Activated B cell treated with CpG ODN at 0.5 μM for 24 hours (primary cell): ENCODE measurements around the gene WASF3. TPM values are rescaled to one million over a fixed set of nuclear protein-coding genes. Genes with fewer than 3 reads are reported as not detected.

ENCODE experiments used
- ATAC-seq: fragments of 200-7000 bp; cut with Tn5 transposase; one replicate; pipeline ENCODE4 v1.10.0; 2021; ENCODE audit warnings: low read depth, mild to moderate bottlenecking, moderate library complexity
- CTCF ChIA-PET: fragments of 350-600 bp; sonication (Branson Sonifier 250); formaldehyde crosslinking; loops from one replicate; lab custom pipeline; 2021; ENCODE audit warnings: antibody characterized with exemption; lab: Charles Lee
- POLR2A ChIA-PET: fragments of 350-600 bp; sonication (Branson Sonifier 250); formaldehyde crosslinking; loops from one replicate; lab custom pipeline; 2021; ENCODE audit warnings: antibody characterized with exemption; lab: Charles Lee
- DNase-seq: peaks from one replicate; pipeline ENCODE4 v3.0.0; 2022
- H3K27ac Mint-ChIP-seq: one replicate; pipeline ENCODE4 v1.8.0; 2020; ENCODE audit warnings: mixed read lengths
- H3K27me3 Mint-ChIP-seq: one replicate; pipeline ENCODE4 v1.8.0; 2021; ENCODE audit warnings: mixed read lengths
- H3K36me3 Mint-ChIP-seq: one replicate; pipeline ENCODE4 v1.8.0; 2021; ENCODE audit warnings: low read depth, mixed read lengths
- H3K4me1 Mint-ChIP-seq: one replicate; pipeline ENCODE4 v1.8.0; 2021; ENCODE audit warnings: mixed read lengths
- H3K4me3 Mint-ChIP-seq: one replicate; pipeline ENCODE4 v1.8.0; 2020; ENCODE audit warnings: mild to moderate bottlenecking, mixed read lengths
- H3K9me3 Mint-ChIP-seq: one replicate; pipeline ENCODE4 v1.8.0; 2020; ENCODE audit warnings: mixed read lengths
- CTCF ChIP-seq: fragments of 200-600 bp; IDR thresholded peaks from one replicate; pipeline ENCODE4 v1.8.0; 2022; ENCODE audit warnings: antibody characterized with exemption, mild to moderate bottlenecking
- intact Hi-C: fragments of 100-400 bp; cut with micrococcal nuclease; formaldehyde crosslinking; loops from one replicate; pipeline ENCODE4 v1.15.1; 2024
- total RNA-seq: library from RNA; stranded (reverse); gene quantifications from 2 replicates; pipeline ENCODE4 v1.2.3, GENCODE V29; 2022

Gene WASF3
- total RNA-seq = 0.07 and 0.35 TPM in 2 replicates

GRCh38 chr13:26557393-26558073 is at the start of gene WASF3:
TSS of gene WASF3 (plus strand) at chr13:26557683. CDS start at chr13:26642271, 84,588 bp downstream.
- TF ChIP-seq CTCF = no peak
- intact Hi-C loops = no loop called here
- H3K27ac Mint-ChIP-seq = no peak within 1 kb of the TSS
- H3K9me3 Mint-ChIP-seq = peaks cover 9% of the 10 kb centered on the region
- peaks cover 35% of the 10 kb centered on the region for H3K27me3 Mint-ChIP-seq
- ChIA-PET POLR2A (no interaction called here), CTCF (no interaction called here)
- H3K4me1 Mint-ChIP-seq = peaks cover 14% of the 10 kb centered on the region
- ATAC-seq (peak; percentile 92), DNase-seq (peak; percentile 37)
- peak within 1 kb of the TSS; percentile 69 for H3K4me3 Mint-ChIP-seq
- no peaks in the 10 kb centered on the region for H3K36me3 Mint-ChIP-seq

GRCh38 chr13:26508885-26509284 is 48.6 kb upstream of the WASF3 start:
- H3K36me3 Mint-ChIP-seq = no peaks in the 10 kb centered on the region
- no peaks in the 10 kb centered on the region for H3K4me1 Mint-ChIP-seq
- DNase-seq = no peak
- ATAC-seq = no peak
- H3K27me3 Mint-ChIP-seq = peaks cover 4% of the 10 kb centered on the region
- intact Hi-C loops = no loop called here
- ChIA-PET CTCF (no interaction called here), POLR2A (no interaction called here)
- no peak overlapping the region for H3K4me3 Mint-ChIP-seq
- TF ChIP-seq CTCF = no peak
- H3K27ac Mint-ChIP-seq = no peak overlapping the region
- peaks cover 10% of the 10 kb centered on the region for H3K9me3 Mint-ChIP-seq

DNA sequence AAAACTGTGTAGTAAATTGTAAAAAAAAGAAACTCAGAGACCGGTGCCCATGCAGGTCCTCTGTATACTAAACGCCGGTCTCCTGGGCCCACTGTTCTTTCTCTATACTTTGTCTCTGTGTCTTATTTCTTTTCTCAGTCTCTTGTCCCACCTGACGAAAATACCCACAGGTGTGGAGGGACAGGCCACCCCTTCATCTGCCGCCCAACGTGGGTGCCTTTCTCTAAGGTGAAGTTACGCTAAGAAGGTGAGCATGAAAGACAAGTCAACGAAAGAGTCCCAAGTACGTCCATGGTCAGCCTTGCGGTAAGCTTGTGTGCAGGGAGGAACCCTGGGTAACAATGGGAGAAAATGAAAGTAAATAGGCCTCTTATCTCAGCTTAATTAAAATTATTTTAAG is 48.0 kb upstream of the WASF3 start:
- Mint-ChIP-seq H3K27me3 (peaks cover 4% of the 10 kb centered on the region), H3K4me1 (no peaks in the 10 kb centered on the region), H3K4me3 (no peak overlapping the region), H3K36me3 (no peaks in the 10 kb centered on the region), H3K27ac (no peak overlapping the region), H3K9me3 (peaks cover 10% of the 10 kb centered on the region)
- ChIA-PET POLR2A (no interaction called here), CTCF (no interaction called here)
- no peak for ATAC-seq
- no peak for DNase-seq
- intact Hi-C loops = no loop called here
- no peak for TF ChIP-seq CTCF

GRCh38 chr13:26513931-26514330 is 43.6 kb upstream of the WASF3 start:
- TF ChIP-seq CTCF = no peak
- POLR2A ChIA-PET = no interaction called here
- DNase-seq (no peak), ATAC-seq (no peak)
- Mint-ChIP-seq H3K36me3 (no peaks in the 10 kb centered on the region), H3K4me3 (no peak overlapping the region), H3K27me3 (peaks cover 7% of the 10 kb centered on the region), H3K4me1 (no peaks in the 10 kb centered on the region), H3K27ac (no peak overlapping the region), H3K9me3 (peaks cover 9% of the 10 kb centered on the region)
- intact Hi-C loops = no loop called here
- CTCF ChIA-PET = no interaction called here

DNA sequence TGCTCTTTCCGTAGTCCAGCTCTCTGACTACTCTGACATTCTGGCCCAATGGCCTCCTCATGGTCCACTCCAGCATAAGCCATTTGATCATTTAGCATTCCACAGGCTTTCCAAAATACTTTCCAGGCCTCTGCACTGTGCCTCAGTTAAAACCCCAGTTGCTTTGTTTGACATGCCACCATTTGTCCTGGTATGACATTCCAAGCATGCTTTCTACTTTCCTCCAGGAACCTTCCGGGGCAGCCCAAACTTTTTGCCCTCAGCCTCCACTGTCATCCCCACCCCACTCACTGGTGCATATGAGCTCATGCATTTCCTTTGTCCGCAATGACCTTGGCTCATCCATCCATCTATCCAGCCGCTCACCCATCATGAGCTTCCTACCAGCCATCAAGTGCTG is 41.8 kb upstream of the WASF3 start:
- H3K4me3 Mint-ChIP-seq = no peak overlapping the region
- ATAC-seq = no peak
- H3K4me1 Mint-ChIP-seq = no peaks in the 10 kb centered on the region
- CTCF ChIA-PET = no interaction called here
- no peak for DNase-seq
- peaks cover 8% of the 10 kb centered on the region for H3K27me3 Mint-ChIP-seq
- POLR2A ChIA-PET = no interaction called here
- intact Hi-C loops = no loop called here
- H3K36me3 Mint-ChIP-seq = no peaks in the 10 kb centered on the region
- no peak for TF ChIP-seq CTCF
- H3K9me3 Mint-ChIP-seq = peaks cover 2% of the 10 kb centered on the region
- no peak overlapping the region for H3K27ac Mint-ChIP-seq
